Esophagus muscularis mucosa (tissue), 3 donors: ENCODE measurements around the gene FBXW5.
A peak's percentile ranks its signal among the peaks of the same experiment; 100 is the strongest.

Experiments used
- CTCF ChIP-seq, 3 experiments: fragments of 200-600 bp in 2 of 3; fragments of 450-650 bp in 1 of 3; sonication (generic) in 2 of 3; IDR thresholded peaks; one replicate each; pipeline ENCODE4 v1.5.1; 2017 to 2019; ENCODE audit warnings: antibody characterized with exemption in 3 of 3, mild to moderate bottlenecking in 2 of 3, moderate library complexity in 1 of 3
- POLR2A ChIP-seq: fragments of 450-650 bp; IDR thresholded peaks from one replicate; pipeline ENCODE4 v1.6.1; 2017; ENCODE audit warnings: antibody characterized with exemption, moderate library complexity, mild to moderate bottlenecking, low read depth

GRCh38 chr9:136944519-136945332, at the start of gene FBXW5, which contains the start of gene C8G:
- TF ChIP-seq CTCF (IDR thresholded peaks at IDR 0.05) (peak in 2 of 3 experiments; percentile 99), POLR2A (no peak)
